Measurements from ENCODE around the gene TMEM147. TPM values are rescaled to one million over a fixed set of nuclear protein-coding genes. Genes with fewer than 3 reads are reported as not detected.
A peak's percentile ranks its signal among the peaks of the same experiment; 100 is the strongest.
"Not testable (repeated sequence)": the region's sequence is repeated elsewhere in the genome, so short reads cannot be mapped to it uniquely, and the experiment has no call there.

The TMEM147 gene
- polyA plus RNA-seq, 6 donors from 2014 or later, result 153 to 293 (median 162) TPM

GRCh38 chr19:35595026-35595425, 49.6 kb downstream of the TMEM147 start:
- H3K36me3 Mint-ChIP-seq; H3K4me3 Mint-ChIP-seq; DNase-seq; H3K4me1 Mint-ChIP-seq; ATAC-seq (ENCODE audit: low read depth in 2 of 2); H3K9me3 Mint-ChIP-seq: not testable (repeated sequence)
- H3K27ac Mint-ChIP-seq, result peak overlapping the region in 2 of 6 donors; percentile 32 to 44
- peaks cover 26 to 38% (median 29%) of the 10 kb centered on the region in 3 donors for H3K27me3 Mint-ChIP-seq

GRCh38 chr19:35595928-35596327, 50.5 kb downstream of the TMEM147 start:
- peaks cover 0 to 4% (median 0%) of the 10 kb centered on the region in 7 donors for H3K9me3 Mint-ChIP-seq
- peak overlapping the region in 1 of 6 donors; percentile 80 for H3K27ac Mint-ChIP-seq
- peak overlapping the region in 1 of 8 donors; percentile 49 for H3K4me3 Mint-ChIP-seq
- H3K4me1 Mint-ChIP-seq, result peaks cover 0 to 7% (median 4%) of the 10 kb centered on the region in 3 donors
- no peak for DNase-seq
- ATAC-seq (ENCODE audit: low read depth in 2 of 2), result no peak
- H3K36me3 Mint-ChIP-seq, result no peaks in the 10 kb centered on the region
- H3K27me3 Mint-ChIP-seq, result peaks cover 32 to 46% (median 33%) of the 10 kb centered on the region in 3 donors

GRCh38 chr19:35596366-35596999, 51.1 kb downstream of the TMEM147 start:
- ATAC-seq (ENCODE audit: low read depth in 2 of 2) (peak; percentile 36 to 37), DNase-seq (no peak)
- Mint-ChIP-seq H3K27ac (peak overlapping the region in 3 of 6 donors; percentile 9 to 80 (median 61)), H3K4me1 (peaks cover 0 to 7% (median 4%) of the 10 kb centered on the region in 3 donors), H3K27me3 (peaks cover 33 to 51% (median 36%) of the 10 kb centered on the region in 3 donors), H3K36me3 (no peaks in the 10 kb centered on the region), H3K9me3 (peaks cover 0 to 4% (median 0%) of the 10 kb centered on the region in 7 donors), H3K4me3 (peak overlapping the region in 1 of 8 donors; percentile 36)

Other genes with a start within 250 kb of the TMEM147 start
- 100 to 1,000 TPM; 364 to 971 (median 552) TPM for gene CD22, start 216.4 kb upstream of the TMEM147 start, polyA plus RNA-seq (ENCODE audit: low read depth in 6 of 6)
- 1 to 10 TPM in 2 of 6 donors, under 1 TPM in 4; 0.14 to 1.9 (median 0.75) TPM for gene FFAR1, start 197.7 kb upstream of the TMEM147 start, polyA plus RNA-seq (ENCODE audit: low read depth in 6 of 6)
- gene FFAR3, start 187.2 kb upstream of the TMEM147 start, polyA plus RNA-seq (ENCODE audit: low read depth in 6 of 6), result under 1 TPM in 1 of 6 donors, not detected in 5; 0.17 TPM
- not detected for gene GPR42, start 174.6 kb upstream of the TMEM147 start, polyA plus RNA-seq (ENCODE audit: low read depth in 6 of 6)
- not detected for gene FFAR2, start 97.4 kb upstream of the TMEM147 start, polyA plus RNA-seq (ENCODE audit: low read depth in 6 of 6)
- not detected for gene KRTDAP, start 55.2 kb upstream of the TMEM147 start, polyA plus RNA-seq (ENCODE audit: low read depth in 6 of 6)
- 1 to 10 TPM in 2 of 6 donors, not detected in 4; 2.6 to 3.1 TPM for gene DMKN, start 32.0 kb upstream of the TMEM147 start, polyA plus RNA-seq (ENCODE audit: low read depth in 6 of 6)
- gene SBSN, start 17.3 kb upstream of the TMEM147 start, polyA plus RNA-seq (ENCODE audit: low read depth in 6 of 6), result not detected
- gene GAPDHS, start 12.2 kb upstream of the TMEM147 start, polyA plus RNA-seq (ENCODE audit: low read depth in 6 of 6), result not detected
- gene ATP4A, start 18.0 kb downstream of the TMEM147 start, polyA plus RNA-seq (ENCODE audit: low read depth in 6 of 6), result not detected
- gene PMIS2, start 40.5 kb downstream of the TMEM147 start, polyA plus RNA-seq (ENCODE audit: low read depth in 6 of 6), result not detected
- gene HAUS5, start 67.1 kb downstream of the TMEM147 start, polyA plus RNA-seq (ENCODE audit: low read depth in 6 of 6), result 1 to 10 TPM; 6.7 to 9.8 (median 8.6) TPM
- 10 to 100 TPM; 30.6 to 71.1 (median 50.9) TPM for gene RBM42, start 83.4 kb downstream of the TMEM147 start, polyA plus RNA-seq (ENCODE audit: low read depth in 6 of 6)
- under 1 TPM in 1 of 6 donors, not detected in 5; 0.61 TPM for gene ETV2, start 96.1 kb downstream of the TMEM147 start, polyA plus RNA-seq (ENCODE audit: low read depth in 6 of 6)
- 100 to 1,000 TPM; 623 to 732 (median 678) TPM for gene COX6B1, start 102.7 kb downstream of the TMEM147 start, polyA plus RNA-seq (ENCODE audit: low read depth in 6 of 6)
- not detected for gene UPK1A, start 120.9 kb downstream of the TMEM147 start, polyA plus RNA-seq (ENCODE audit: low read depth in 6 of 6)
- 1 to 10 TPM in 1 of 6 donors, under 1 TPM in 4, not detected in 1; 0.21 to 1.3 (median 0.70) TPM for gene ZBTB32, start 158.9 kb downstream of the TMEM147 start, polyA plus RNA-seq (ENCODE audit: low read depth in 6 of 6)
- 1 to 10 TPM in 2 of 6 donors, under 1 TPM in 4; 0.35 to 2.2 (median 0.76) TPM for gene KMT2B, start 172.4 kb downstream of the TMEM147 start, polyA plus RNA-seq (ENCODE audit: low read depth in 6 of 6)
- 100 to 1,000 TPM; 114 to 195 (median 134) TPM for gene IGFLR1, start 196.8 kb downstream of the TMEM147 start, polyA plus RNA-seq (ENCODE audit: low read depth in 6 of 6)
- 10 to 100 TPM; 26.1 to 41.0 (median 32.5) TPM for gene U2AF1L4, start 199.8 kb downstream of the TMEM147 start, polyA plus RNA-seq (ENCODE audit: low read depth in 6 of 6)
- 100 to 1,000 TPM in 2 of 6 donors, 10 to 100 TPM in 4; 82.4 to 105 (median 94.3) TPM for gene PSENEN, start 200.0 kb downstream of the TMEM147 start, polyA plus RNA-seq (ENCODE audit: low read depth in 6 of 6)
- 10 to 100 TPM in 3 of 6 donors, 1 to 10 TPM in 3; 8.1 to 17.9 (median 11.1) TPM for gene LIN37, start 202.9 kb downstream of the TMEM147 start, polyA plus RNA-seq (ENCODE audit: low read depth in 6 of 6)
- gene HSPB6, start 211.4 kb downstream of the TMEM147 start, polyA plus RNA-seq (ENCODE audit: low read depth in 6 of 6), result not detected
- 10 to 100 TPM in 1 of 6 donors, 1 to 10 TPM in 4, not detected in 1; 3.2 to 13.9 (median 9.0) TPM for gene PROSER3, start 212.6 kb downstream of the TMEM147 start, polyA plus RNA-seq (ENCODE audit: low read depth in 6 of 6)
- under 1 TPM in 1 of 6 donors, not detected in 5; 0.58 TPM for gene ARHGAP33, start 229.9 kb downstream of the TMEM147 start, polyA plus RNA-seq (ENCODE audit: low read depth in 6 of 6)

All from naive B cell (primary cell).